OCI-M2 (cell line): Measurements from ENCODE around the gene ARHGAP22.

Source experiments
- DNase-seq: peaks from one replicate; lab custom pipeline; 2025; ENCODE audit not compliant: unreplicated experiment; lab: John Stamatoyannopoulos, UW

The ARHGAP22 gene

DNA sequence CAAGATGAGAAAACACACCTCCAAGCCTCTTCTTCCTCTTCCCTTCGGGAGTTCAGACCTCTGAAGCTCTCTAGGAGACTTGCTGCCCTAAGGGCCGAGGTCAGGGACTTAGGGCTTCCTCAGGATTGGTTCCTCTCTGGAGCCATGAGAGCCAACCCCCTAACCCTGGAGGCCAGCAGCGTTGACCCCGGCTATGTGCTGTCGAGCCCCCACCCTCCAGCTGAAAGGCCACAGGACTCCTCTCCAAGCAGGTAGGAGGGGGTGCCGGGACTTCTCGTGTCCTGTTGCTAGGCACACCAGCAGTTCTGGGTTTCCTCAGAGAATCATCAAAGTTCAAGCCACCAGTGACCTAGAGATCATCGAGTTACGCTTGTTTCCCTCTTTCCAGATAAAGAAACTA is 87.4 kb downstream of the ARHGAP22 start:
- DNase-seq = no peak

DNA sequence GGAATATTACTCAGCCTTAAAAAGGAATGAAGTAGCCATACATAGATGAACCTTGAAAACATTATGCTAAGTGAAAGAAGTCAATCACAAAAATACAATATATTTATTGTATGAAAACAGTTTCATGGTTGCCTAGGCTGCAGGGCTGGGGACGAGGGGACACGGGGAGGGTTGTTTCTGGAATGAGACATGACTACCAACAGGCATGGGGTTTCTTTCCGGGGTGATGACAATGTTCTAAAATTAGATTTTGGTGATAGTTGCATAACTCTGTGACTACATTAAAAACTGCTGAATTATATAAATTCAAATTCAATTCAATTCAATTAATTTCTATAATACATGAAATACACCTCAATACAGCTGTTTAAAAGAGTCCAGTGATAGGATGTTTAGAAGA is 88.0 kb downstream of the ARHGAP22 start:
- DNase-seq = no peak

DNA sequence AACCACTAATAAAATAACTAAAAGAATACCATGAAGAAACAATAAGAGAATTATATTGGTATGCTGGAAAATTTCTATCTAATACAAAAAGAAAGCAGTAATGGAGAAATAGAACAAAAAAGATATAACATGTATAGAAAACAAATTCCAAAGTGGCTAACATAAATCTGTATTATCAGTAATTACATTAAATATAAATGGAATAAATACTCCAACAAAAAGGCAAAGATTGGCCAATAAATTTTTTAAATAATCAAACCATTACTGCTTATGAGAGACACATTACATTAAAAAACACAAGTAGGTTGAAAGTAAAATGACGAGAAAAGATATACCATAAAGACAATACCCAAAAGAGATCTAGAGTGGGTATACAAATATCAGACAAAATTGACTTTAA is 90.0 kb downstream of the ARHGAP22 start:
- DNase-seq = no peak

DNA sequence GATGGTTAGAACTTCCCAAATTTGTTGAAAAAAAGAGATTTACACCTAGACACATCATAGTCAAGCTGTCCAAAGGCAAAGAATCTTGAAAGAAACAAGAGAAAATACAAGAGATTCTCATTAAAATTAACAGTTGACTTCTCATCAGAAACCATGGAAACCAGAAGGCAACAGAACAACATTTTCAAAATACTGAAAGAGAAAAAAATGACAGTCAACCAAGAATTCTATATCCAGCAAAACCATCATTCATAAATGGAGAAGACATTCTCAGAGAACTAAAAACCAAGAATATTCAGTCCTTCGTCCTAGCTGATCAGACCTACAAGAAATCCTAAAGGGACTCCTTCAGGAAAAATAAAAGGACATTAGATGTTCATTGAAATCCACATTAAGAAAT is 90.6 kb downstream of the ARHGAP22 start:
- DNase-seq = no peak

DNA sequence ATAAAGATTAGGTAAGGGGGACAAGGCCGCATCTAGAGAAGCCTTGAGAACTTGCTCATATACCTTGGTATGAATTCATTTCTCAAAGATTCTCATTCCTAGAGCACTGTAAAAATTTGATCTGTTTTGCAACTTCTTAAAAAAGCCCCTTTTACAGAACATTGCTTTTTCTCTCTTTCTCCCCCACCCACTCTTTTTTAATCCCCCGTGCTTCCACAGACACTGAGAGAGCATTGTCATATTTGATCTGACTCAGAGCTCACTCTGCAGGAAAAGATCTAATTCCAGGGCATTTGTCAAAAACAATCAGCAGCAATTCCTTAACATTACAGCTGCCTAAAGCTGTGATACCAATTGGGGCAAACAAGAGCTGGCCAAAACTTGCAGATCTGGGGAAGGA is 92.0 kb downstream of the ARHGAP22 start:
- DNase-seq = no peak

DNA sequence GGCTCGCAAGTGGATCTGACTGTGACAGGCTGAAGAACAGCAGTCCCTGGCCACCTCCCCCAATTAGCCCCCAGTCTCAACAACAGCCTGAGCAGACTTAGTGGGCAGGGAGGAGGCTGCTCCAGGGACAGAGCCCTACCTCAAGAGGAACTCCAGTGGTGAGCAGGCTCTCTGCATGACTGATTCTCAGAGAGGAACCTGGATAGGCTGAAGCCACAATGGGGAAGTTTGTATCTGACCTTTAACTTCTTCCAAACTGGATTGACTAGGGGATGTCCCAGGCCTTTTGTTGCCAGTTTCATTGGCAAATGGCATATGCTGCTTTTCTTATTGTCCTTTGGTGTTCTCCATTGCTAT is 93.0 kb downstream of the ARHGAP22 start:
- DNase-seq = peak; percentile 2

DNA sequence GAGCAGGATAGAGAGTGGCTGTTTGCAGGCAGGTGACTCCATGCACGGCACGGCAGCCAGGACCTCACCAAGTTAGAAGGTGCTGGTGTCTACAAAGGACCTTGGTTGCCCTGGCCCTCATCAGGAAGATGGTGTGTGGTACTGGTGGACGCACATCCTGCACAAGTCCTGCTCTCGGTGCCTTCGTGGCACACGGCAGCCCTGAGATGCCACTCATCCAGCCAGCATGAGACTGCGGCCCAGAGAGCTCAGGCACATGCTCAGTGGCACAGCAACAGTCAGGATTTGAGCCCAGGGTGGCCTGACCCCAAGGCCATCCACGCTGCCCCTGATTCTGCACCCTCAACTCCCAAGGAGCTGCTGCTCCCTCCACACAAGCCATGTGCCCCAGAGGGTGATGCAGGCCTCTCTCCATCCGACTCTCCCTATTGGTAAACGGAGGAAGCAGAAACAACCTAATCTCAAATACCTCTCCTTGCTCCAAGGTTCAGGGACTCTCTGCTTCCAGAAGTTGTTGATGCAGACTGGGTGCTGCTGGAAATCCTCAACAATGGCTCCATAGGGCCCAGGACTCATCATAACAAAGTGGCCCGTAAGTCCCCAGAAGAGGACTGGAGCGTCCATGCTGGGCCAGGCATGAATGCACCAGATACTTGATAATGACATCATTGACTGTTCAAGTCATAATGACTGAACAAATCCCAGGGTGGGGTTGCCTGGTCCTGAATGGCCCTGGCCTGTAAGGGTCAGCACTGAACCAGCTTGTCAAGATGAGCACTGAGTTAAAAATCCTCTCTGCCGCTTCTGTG is 93.6 kb downstream of the ARHGAP22 start:
- DNase-seq = no peak

DNA sequence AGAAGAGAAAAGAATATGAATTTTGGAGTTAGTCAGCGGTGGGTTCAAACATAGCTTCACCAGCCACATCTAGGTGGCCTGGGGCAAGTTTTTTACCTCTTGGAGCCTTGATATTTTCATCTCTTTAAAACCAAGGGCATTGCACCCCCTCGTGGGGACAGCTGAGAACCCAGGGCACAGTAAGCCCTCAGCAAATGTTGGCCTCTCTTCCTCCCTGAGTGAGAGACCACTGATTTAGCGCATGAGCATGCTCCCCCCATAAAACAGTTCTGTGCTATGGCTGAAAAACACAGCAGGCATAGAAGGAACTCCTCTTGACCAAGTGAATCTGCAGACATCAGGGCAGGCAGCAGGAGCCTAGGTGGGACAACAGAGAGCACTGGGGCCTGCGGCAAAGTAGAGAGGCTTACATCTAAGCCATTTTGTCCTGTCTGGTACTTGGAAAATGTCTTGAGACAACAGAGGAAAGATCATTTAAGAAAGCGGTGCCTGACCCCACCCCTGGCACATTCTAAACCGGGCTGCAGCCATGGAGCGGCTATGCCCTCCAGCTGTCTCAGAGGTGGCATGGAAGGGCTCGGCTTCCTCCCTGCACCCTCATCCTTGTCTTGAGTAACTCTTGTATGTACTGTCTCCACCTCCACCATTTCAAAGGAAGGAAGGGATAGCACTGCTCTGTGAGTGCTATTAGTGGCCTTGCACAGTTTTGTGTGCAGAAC is 94.7 kb downstream of the ARHGAP22 start:
- DNase-seq = no peak

DNA sequence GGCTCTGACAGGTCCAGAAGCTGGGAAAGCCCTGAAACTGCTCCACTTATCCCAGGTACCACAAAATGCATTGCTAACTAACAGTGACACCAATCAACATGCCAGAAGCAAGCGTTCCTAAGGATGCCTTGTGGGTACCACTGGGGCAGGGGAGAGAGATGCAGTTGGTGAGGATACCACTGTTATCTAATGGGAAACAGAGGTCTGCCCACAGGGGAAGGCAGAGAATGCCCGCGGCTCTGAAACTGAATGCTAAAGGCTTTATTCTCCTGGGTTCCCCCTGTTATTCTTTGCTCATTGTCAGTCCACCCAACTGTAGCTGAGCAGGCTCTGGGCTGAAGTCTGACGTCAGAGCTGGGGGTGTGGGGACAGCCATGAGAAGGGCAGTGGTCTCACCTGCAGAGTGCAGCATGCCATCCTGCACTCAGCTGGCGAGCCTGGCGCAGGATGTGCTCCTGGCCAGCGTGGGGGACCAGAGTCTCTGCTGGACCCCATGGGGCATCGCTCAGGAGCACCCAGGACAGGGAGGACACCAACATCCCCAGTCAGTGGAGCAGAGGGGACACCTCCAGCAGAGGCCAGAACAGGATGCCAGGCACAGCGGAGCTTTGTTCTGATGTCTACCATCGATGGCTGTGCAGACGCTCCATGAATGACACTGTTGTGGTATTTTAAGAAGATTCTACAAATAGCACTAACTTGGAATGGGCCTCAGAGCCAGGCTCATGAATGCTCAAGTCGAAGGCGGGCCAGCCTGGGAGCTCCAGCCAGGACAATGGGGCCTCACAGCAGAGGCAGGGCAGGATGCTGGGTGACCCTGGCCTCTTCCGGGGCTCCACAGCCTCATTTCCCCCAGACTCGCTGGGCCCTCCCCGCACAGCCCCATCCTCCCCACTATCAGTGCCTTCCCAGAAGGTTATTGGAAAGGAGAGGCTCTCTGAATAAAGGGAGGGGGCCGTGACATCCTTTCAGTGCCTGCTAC is 95.8 kb downstream of the ARHGAP22 start:
- no peak for DNase-seq

DNA sequence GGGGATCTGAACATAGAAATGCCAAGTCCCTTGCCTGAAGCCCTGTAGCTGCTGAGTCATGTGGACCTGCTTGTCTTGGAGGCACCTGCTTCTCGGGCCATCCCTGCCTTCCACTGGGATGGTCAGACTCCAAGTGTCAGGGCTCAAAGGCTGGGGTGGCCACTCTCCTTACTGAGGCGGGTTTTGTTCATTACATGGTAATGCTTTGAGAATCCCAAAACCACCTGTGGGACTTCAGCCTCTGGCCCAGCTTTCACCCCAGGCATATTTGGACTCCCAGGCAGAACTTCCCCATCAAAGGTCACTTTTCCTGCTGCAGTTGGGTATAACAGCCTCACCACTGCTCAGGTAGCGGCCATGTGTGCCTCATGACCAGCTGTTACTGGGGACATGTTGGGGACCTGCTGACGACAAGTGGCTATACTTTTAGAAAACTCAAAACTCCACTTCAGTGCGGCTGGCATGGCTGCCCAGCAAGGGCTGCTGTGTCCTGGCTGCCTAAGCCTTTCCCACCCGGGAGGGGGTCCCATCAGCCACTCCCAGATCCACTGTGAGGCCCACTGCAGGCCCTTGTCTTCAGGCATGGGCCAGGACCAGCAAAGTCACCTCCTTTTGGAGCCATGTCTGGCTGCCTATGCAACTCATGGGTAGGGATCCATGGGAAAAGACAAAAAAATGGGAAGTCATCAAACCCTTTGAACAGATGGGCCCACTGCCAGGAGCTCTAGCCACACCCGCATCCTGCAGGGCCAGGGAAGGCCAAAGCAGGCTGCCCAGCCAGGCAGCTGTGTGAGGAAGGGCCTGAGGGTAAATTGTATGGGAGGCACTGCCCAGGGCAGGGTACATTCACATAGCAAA is 96.7 kb downstream of the ARHGAP22 start:
- no peak for DNase-seq

DNA sequence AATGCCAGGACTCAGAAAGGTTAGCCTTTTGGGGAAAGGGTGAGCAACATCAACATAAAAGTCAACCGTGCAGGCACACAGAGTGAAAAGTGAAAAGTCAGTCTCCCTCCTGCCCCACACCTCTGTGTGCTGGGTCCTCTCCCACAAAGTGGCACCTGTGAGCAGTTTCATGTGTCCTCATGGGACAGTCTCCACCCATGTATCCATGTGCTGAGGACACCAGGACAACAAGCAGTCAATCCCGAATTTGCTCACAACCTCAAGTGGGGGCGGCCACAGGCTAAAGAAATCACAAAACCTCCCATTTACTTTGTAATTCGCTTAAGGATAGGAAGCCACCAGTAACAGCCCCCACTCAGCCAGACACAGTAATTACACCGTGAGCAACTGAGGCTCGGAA is 97.4 kb downstream of the ARHGAP22 start:
- DNase-seq = no peak

DNA sequence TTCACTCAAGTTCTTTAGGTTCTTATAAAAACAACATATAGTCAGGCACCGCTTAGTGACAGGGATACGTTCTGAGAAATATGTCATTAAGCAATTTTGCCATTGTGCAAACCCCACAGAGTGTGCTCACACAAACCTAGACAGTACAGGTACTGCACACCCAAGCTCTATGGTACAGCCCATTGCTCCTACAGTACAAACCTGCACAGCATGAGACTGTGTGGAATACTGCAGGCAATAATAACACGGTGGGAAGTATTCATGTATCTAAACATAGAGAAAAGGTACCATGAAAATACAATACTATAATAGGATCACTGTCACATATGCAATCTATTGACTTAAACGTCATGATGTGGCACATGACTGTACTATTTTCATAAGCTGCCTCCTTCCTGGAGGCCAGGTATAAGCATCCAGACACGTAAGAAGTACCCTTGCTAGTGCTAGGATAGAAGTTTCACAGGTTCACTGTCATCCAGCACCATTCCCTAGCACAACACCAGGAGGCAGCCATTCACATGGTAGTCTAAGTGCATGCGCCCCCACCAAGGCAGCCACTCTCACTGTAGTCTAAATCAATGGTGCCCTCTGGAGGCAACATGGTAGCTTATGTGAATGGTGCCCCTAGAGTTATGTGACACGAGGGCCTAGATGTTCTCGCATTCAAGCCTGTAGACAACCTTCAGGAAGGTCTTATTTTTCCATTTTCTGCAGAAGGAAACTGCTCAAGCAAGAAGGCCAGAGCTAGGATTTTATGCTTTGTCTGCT is 98.5 kb downstream of the ARHGAP22 start:
- DNase-seq = no peak

DNA sequence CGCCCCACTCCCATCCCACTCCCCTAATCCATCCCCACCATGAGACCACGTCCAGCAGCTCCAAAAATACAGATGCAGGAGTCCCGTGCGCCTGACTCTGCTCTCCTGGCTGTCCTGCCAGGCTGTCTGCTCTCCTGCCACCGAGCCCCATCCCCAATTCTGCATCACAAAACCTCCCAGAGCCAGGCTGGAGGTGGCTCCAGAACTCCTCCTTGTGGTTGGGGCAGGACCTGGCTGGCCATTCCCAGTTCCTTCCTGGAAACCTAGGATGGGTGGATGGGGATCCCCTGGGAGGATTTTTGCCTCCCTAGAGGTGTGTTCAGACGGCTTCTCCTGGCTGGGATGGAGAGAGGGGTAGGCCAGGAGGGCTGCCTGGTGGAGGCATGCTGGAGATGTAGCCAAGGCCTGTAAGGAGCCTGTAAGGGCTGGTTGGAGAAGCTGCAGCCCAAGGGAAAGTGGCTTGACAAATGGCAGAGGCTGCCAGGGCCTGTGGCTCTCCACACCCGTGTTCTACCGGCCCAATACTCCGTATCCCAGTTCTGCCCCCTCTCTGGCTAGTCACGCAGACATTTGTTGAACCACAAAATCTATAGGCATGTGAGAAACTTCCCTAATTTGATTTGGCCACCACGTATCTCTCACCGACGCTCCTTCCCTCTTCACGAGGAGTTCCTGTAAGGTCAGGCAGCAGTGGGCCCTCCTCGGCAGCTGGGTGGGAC is 99.3 kb downstream of the ARHGAP22 start:
- no peak for DNase-seq

DNA sequence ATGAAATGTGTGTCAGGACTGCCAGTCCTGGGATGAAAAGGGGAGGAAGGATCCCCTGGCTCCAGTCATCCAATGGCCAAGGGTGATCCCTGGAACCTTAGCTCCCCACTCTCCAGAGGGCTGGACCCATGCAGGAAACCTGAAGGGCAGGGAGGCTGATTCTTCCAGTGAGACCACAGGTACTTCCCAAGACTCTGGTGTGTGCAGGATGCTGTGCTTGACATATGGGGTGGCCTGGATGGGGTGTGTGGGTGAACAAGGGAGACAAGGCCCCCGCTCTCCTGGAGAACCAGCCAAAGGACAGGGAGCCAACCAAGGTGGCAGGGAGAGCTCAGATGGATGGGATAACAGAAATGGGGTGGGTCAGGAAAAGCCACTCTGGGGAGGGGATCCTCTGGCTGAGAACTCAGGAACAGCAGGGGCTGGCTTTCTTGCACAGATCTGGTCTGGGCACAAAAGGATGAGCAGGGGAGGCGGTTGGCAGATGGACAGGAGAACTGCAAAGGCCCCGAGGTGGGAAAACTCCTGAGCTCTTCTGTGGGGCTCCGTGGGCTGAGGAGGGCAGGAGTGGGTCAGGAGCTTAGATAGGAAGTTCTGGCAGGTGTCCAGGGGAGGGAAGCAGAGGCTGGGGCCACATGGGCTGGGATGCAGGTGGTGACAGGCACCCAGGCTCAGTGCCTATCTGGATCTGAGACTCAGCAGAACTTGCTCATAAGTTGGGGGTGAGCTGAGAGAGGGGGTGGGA is 100.6 kb downstream of the ARHGAP22 start:
- no peak for DNase-seq

DNA sequence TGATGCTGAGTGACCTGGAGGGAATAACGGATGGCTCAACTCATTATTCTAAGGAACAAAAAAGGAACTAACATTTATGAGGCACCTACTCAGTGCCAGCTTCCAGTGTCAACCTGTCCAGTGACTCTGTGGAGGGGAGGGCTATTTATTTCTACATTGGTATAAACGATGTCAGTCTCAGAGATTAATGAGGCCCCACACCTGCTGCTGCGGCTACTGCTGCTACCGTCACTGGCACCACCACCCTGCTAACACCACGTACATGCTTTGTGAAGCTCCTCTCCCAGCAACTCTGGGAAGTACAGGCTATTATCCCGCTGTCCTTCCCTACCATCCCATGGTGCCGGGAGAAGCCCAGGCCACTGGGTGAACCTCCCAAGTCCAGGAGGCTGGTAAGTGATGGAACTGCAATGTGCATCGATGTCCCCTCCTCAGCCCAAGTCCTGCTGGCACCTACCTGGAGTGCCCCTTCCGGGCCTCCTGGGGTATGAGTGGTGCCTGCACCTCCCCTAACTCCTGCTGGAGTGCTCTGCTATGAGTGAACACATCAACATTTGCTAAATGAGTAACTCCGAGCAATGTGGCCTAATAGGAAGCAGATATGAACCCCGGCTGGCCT is 101.5 kb downstream of the ARHGAP22 start:
- DNase-seq = no peak

DNA sequence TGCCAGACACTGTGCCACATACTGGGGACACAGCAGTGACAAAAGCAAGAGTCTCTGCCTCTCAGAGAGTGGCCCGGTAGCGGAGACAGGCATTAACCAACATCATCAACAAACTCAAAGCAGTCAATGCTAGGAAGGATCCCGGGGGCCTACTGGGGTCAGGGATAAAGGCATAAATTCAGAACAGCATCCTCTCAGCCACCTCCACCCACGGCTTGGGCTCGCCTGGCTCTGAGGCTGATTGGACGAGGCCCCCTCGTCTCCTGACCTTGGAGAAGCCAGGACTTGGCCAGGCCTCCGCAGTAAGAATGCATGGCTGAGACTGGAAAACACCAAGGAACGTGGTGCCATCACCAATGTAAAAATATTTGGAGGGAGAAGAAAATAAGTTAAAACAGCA is 102.1 kb downstream of the ARHGAP22 start:
- no peak for DNase-seq

DNA sequence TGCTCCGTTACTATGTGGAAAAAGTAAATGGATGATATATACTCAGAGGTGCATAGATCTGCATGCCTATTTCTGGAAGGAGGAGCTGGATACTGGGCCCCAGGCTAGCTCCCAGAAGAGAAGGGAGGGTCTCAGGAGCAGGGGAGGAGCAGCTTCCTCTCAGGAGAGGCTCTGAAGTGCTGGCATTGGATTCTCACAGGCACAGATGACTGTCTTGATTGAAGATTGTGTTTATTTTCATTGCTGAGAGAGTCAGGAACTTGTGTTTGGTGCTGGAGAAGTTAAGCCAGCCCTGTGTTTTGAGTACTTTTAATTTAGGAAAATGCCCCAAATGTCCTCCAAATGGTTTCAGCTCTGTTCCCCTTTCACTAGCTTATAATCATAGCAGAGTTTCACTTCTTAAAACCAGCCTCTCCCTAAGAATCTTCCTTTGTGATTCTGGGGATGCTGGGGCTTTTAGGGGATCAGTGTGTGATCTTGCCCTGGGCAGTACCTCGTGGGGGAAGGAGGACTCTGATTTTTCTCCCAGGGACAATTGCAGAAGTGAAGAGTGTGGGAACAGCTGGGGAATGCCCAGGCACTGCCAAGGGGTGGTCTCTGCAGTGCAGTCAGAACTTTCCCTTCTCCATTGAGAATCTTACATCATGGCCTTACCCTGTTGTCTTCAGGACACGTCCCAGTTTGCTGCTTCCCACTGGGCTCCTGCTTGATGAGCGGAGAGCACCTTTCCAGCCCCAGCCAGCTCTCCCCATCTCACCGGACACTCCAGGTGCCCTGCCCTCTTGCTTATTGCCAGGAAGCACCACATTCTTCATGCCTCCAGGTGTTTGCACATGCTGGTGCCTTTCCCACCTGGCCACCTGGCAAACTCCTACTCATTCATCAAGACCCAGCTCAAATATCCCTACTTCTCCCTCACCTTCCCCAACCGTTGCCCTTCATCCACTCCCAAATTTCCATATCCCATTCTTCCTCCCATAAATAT is 102.8 kb downstream of the ARHGAP22 start:
- DNase-seq = no peak
